Left renal pelvis (tissue), 4 donors: ENCODE results near the gene GRB14. TPM values are rescaled to one million over a fixed set of nuclear protein-coding genes. Genes with fewer than 3 reads are reported as not detected.

Experiments used
- DNase-seq, 4 donors: peaks; one replicate each; pipeline ENCODE4 v3.0.0-alpha.2; 2013; ENCODE audit warnings: low read depth in 4 of 4, low spot score in 3 of 4
- polyA plus RNA-seq, 4 donors: library from polyadenylated mRNA; unstranded; fragments of 120-200 nt; gene quantifications; one replicate each; pipeline ENCODE4 v1.2.1, GENCODE V29; 2013; ENCODE audit not compliant: insufficient read length in 4 of 4

The GRB14 gene
- polyA plus RNA-seq, 4 donors, result 2.4 to 60.9 (median 47.5) TPM

- no peak for DNase-seq
These were observed 3.8 kb downstream of the GRB14 start for GRCh38 chr2:164617466-164617865.

GRCh38 chr2:164613321-164613982 lies 7.8 kb downstream of the GRB14 start:
- DNase-seq, result no peak

- DNase-seq, result no peak
These were observed 11.5 kb downstream of the GRB14 start for GRCh38 chr2:164609790-164610189.

DNA sequence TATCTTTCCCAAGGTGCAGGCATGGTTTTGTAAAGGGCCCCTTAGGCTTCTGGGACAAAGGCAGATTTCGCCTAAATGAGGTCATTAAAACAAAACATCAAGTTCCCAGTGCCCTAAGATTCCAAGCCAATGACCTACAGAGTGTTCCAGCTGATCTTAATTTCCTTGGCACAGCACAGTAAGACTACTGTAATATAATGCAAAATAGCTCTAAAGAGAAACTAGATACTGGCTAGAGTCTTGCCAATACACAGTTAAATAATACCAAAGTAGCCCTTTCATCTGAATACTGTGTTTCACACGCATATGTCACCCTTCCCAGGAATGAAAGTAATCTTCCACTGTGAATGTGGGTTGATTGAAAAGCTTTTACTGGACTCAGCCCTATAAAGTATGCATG lies 14.7 kb downstream of the GRB14 start:
- DNase-seq, result no peak

GRCh38 chr2:164605295-164605694 lies 16.0 kb downstream of the GRB14 start:
- DNase-seq, result no peak

DNA sequence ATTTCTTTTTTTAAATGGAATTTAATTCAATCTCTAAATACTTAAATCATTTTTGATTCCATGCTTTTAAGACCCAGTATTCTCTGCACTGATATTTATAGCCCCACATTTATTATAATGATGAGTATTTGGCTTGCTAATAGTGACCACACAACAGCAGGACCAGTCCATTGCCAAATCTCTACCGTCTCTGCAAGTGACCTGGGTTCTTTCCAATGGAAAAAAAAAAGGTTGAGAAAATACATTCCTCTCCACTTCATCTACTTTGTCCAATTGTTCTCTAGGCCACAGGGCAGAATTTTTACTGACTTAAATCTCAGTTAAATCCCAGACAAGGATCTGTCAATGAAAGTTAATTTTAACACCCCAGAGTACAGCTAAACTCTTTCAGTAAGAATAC lies 20.5 kb downstream of the GRB14 start:
- DNase-seq, result no peak

- no peak for DNase-seq
These were observed 21.2 kb downstream of the GRB14 start for GRCh38 chr2:164599954-164600589.

- DNase-seq, result no peak
These were observed 23.3 kb downstream of the GRB14 start for GRCh38 chr2:164597983-164598382.

- no peak for DNase-seq
These were observed 26.3 kb downstream of the GRB14 start for GRCh38 chr2:164595031-164595430.

- no peak for DNase-seq
These were observed 27.3 kb downstream of the GRB14 start for GRCh38 chr2:164593959-164594358.

DNA sequence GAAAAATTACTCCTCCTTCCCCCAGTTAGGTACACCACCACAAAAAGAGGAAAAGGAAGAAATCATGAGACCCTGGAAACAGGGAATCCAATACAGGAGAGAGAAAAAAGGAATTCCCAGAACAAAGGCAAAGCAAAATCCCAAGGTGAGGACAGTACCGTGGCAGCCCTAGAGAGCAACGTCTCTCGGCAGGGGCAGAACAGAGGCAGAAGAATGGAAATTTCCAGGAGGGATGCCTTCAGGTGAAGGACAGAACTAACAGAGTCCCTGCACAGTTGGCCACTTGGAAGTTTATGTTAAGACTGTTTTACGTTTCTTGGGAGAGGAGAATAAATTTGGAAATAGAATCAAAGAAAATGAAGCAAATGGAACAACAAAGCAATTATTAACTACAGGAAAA lies 27.7 kb downstream of the GRB14 start:
- DNase-seq, result no peak

DNA sequence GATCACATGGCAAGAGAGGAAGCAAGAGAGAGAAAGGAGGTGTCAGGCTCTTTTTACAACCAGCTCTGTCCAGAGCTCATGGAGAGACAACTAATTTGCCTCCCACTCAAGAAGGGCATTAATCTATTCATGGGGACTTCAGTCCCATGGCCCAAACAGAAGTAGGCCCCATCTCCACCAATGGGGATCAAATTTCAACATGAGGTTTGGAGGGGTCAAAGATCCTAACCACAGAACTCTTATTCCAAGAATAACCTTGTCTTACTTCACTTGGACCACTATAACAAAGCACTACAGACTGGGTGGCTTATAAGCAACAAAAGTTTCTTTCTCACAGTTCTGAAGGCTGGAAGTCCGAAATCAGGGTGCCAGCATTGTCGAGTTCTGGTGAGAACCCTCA lies 31.8 kb downstream of the GRB14 start:
- DNase-seq, result no peak

DNA sequence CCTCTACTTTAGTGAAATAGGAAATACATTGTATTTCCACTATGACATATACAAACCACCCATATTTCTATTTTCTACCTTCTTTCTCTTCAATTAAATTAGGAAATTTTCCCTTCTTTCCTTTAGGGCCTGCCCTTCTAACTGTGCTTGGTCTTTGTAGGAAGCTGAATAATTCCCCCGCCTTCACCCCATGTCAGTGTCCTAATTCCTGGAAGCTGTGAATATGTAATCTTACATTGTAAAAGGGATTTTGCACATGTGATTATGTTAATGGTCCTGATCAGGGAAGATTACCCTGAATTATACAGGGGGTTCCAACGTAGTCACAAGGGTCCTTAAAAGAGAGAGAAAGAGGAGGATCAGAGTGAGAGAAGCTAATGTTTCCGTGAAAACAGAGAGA lies 40.2 kb downstream of the GRB14 start:
- DNase-seq, result no peak

DNA sequence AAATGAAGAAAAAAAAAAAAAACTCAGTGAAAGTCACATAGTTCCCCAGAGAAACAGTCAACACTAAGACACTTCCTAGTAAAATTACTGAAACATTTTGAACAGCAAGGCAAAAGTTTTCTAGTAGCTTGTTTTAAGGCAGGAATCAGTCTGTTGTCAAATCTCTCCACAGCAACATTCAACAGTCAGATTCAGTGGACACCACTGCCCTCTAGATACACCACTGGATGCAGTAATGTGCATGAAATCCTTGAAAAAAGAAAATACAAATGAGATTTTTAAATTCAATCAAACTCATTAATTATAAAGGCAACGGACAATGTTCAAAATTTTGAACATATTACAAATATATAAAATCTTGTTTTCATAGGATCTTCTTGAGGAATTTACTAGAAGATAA lies 46.4 kb downstream of the GRB14 start:
- no peak for DNase-seq

DNA sequence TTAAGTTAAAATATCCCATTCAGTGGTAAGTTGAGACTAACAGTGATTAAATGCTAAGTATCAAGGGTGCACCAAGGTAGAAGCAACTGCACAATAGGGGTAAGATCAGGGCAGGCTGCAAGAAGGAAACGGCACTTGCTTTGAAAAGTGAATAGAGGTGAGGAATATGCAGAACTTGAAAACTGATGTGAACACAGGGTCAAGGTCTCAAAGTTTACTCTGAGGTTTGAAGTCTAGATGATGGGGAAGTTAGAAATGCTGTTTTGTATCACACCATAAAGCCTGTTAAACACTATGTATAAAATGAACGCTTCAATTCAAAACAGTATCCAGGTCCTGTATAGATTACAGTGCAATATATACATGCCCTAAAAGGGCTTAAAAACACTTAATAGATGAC lies 50.8 kb downstream of the GRB14 start:
- no peak for DNase-seq

DNA sequence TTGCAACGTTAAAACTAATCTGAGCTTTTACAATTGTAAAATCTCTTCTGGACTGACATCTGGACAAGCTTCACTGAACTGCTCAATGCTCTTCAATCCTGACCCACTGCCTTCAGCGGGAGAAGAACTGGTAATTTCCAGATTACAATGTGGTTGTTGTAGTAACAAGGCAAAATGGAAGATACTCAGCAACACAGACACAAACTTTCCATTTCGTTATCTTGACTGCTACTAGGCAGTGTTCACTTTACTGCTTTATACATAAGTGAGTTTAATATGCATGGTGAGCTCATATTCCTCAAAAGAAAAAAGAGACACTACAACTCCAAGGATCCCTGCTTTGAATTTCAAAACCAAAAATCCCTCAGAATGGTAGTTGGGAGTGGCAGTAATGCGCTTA lies 51.9 kb downstream of the GRB14 start:
- no peak for DNase-seq

- DNase-seq, result no peak
These were observed 53.0 kb downstream of the GRB14 start for GRCh38 chr2:164568317-164568716.

- no peak for DNase-seq
These were observed 53.8 kb downstream of the GRB14 start for GRCh38 chr2:164567335-164567989.

GRCh38 chr2:164565359-164565758 lies 55.9 kb downstream of the GRB14 start:
- DNase-seq, result no peak

GRCh38 chr2:164562666-164563065 lies 58.6 kb downstream of the GRB14 start:
- no peak for DNase-seq

DNA sequence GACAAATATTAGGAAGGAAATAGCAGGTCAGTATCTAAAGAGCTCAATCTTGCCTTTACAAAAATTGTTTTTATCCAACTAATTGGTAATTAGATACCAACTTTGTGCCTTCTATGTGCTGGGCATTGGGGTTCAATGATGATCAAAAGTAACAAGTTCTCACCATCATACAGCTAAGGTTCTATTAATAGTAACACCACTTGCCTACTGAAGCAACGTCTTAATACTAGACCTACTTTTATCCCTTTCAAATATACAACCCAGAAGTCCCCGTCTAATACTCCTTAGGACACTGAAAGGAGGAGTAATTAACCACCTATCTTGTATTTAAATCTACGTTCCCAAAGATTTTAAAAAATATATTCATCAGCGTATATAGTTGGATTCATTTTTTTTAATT lies 59.3 kb downstream of the GRB14 start:
- no peak for DNase-seq

GRCh38 chr2:164561416-164561815 lies 59.9 kb downstream of the GRB14 start:
- DNase-seq, result no peak
